NCI-H69 (cell line): Measurements from ENCODE around the gene TMEM147.

ENCODE experiments used
- DNase-seq: peaks from one replicate; lab custom pipeline; 2025; lab: John Stamatoyannopoulos, UW

TMEM147 gene

DNA sequence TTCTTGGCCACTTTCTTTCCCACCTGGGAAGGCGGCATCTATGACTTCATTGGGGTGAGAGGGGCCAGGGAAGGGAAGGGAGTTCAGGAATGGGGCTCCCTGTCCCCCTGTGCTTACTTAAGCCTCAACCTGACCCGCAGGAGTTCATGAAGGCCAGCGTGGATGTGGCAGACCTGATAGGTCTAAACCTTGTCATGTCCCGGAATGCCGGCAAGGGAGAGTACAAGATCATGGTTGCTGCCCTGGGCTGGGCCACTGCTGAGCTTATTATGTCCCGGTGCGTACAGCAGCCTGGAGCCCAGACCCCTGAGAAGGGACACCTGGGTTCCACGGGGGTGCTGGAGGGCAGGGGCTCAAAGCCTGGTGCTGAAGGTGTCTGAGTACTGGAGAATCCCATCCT lies 1.1 kb downstream of the TMEM147 start:
- DNase-seq: no peak

DNA sequence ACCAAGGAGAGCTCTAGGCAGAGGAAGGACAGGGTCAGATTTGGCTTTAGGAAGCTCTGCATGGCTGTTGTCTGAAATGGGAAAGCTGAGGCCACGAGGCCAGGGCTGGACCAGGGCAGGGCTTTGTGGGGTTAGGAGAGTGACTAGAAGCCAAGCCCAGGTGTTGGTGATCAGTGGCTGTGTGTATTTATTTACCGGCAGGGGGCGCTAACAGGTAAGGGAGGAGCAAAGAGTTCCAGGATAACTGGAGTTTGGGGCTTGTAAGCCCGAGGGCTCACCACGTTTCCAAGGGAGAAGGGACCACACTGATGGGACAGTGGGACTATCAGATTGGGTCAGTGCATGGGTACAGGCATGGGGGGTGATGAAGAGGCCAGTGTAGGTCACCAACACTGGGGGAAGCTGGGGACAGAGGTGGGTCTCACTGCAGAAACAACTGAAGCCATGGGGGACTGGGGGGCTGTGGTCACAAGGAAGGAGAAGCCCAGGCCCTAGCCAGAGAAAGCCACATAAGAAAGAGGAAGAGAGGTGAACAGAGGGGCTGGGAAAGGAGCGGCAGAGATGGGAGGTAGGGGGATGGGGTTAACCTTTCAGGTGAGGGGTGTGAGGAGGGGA lies 3.9 kb downstream of the TMEM147 start:
- peak; percentile 89 for DNase-seq

DNA sequence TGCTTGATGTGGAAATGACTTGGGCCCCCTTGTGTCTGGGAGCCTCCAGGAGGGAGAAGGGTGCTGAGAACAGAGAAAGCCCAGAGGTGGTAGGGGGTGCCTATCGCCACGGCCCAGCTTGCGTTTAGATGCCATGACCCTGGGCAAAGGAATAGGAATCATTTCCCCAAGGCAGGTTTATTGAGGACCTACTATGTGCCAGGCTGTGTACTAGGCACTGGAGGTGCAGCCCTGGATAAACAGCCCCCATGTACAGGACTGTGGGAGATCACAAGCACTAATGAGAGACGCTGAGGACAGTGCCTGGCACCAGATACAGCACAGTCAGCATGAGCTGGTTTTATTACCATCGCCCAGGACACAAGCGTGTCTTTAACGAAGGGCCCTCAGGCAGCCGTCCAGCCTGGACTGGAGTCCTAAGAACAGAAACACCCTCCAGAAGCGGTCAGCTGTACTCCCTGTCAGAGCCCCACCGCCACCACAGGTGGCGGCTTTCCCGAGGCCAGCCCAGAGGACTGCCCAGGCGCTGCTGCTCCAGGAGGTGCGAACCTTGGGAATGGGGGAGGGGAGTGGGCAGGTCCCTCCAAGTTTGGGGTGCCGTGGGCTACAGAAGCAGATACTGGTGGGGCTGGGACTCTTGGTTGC lies 4.6 kb downstream of the TMEM147 start:
- DNase-seq: no peak

DNA sequence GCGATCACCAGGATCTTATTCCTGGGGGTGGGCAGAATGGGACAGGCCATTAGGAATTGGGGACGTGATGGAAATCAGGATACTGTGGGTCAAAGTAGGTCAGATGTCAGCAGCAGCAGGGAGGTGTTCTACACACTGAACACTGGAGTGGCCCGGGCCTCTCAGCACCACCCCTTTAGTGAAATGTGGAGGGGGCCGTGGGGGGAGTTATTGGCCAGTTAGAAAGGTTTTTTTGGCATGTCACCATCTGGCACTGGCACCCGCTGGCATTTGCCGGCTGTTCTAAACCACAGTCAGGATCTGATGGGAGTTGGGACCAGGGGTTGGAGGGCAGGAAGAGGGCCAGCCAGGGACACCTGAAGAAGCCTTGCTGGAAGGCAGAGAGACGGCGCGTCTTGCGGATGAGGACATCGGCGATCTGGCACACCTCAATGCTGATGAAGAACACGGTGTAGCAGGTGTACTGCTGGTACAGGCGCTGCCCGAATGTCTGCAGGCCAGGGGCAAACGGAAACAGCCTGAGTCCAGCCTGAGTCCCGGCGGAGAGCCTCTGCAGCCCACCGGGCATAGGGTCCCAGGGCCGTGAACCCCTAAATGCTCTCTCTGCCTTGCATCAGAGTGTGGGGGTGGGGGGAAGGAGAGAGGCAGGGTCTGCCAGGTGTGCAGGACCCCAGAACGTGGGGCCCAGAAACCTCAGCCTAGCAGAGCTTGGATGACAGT lies 5.8 kb downstream of the TMEM147 start:
- no peak for DNase-seq

DNA sequence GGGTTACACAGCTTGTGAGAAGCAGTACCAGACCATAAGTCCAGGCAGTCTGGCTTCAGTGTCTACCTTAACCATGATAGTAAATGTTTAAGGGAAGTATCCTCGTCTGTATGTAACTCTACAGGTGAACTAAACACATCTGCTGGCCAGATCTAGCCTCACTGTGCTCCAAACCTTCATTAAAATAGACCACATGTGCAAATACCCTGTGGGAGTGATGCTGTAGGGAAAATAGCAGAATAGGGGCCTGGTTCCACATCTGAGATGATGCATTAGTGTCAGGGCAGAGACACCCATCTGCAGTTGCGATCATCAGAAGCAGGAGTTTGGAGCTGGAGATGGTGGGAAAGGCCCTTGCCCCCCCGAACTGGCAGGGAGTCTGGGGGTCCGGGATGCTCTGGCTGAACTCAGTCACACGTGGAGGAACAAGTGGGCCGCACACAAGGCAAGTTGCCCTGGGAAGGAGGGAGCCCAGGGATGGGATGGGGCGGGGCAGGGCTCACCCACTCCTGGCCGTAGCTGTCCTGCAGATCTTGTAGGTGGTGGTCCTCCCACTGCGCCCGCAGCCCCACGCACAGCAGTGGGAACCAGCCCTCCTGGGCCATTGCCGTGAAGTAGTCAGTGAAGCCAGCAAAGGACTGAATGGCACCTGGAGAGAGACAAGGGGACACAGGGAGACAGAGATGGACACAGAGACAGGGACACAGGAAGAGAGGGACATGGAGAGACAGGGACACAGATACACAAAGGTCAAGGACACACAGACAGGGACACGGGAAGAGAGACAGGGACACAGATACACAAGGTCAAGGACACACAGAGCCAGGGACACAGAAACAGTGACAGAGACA lies 7.3 kb downstream of the TMEM147 start:
- DNase-seq: no peak

DNA sequence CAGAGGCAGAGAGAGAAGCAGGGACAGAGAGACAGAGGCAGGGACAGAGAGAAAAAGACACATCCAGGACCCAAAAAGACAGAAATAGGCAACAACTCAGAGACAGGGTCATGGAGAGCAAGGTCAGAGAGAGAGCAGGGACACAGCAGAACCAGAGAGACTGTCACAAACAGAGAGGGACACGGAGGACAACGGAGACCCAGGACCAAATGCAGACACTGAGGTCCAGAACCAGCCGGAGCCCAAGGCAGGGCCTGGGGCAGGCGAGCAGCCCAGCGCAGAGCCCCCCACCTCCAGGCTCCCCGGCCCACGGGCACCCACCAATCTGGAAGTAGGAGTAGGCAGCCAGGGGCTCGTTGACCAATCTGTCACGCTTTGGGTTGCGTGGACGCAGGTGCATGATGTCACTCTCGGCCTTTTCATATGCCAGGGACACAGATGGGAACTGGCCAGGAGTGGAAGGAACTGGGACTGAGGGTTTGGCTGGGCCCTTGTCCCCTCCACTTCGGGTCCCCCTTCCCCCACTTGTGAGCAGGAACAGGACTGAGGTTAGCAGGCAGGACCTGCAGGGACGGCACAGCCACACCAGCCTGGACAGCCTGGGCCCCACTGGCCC lies 8.1 kb downstream of the TMEM147 start:
- DNase-seq: no peak

DNA sequence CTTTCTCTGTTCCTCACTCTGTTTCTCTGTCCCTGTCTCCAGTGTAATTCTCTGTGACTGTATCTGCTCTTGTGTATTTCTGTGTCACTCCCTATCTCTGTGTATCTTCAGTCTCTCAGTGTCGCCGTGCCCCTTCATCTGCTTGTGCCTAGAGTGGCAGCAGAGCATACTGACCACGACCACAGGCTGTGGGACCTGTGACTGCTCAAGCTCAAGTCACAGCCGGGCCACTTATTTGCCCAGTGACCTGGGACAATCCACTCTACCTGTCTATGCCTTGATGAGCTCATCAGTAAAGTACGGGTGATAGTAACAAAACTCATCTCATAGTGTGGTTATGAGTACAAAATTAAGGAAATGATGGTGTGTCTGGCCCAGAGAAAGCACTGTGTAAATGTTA lies 8.7 kb downstream of the TMEM147 start:
- no peak for DNase-seq

DNA sequence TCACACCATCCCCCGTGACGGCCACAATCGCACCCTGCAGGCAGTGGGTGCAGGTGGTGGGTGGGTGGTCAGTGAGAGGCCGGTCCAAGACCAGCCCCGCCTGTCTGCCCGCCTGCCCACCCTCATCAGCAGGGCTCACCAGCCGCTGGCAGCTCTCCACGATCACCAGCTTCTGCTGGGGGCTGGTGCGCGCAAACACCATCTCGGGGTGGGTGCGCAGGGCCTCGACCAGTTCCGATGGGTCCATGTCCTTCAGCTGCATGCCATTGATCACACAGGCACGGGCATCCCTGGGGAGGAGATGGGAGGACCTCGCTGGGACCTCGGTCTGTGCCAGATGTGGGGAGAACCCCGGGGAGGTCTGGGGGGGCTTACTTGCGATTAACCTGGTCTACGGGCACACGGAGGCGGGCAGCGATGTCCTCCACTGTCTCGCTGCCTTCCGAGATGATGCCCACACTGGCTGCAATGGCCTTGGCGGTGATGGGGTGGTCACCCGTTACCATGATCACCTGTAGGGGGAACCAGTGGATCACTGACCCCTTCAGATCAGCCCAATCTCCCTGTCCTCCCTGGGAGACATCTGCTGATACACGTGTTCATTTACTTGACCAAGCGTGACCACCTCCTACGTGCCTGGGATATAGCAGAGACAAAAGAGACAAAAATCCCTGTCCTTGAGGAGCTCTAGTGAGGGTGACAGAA lies 10.0 kb downstream of the TMEM147 start:
- peak; percentile 71 for DNase-seq

DNA sequence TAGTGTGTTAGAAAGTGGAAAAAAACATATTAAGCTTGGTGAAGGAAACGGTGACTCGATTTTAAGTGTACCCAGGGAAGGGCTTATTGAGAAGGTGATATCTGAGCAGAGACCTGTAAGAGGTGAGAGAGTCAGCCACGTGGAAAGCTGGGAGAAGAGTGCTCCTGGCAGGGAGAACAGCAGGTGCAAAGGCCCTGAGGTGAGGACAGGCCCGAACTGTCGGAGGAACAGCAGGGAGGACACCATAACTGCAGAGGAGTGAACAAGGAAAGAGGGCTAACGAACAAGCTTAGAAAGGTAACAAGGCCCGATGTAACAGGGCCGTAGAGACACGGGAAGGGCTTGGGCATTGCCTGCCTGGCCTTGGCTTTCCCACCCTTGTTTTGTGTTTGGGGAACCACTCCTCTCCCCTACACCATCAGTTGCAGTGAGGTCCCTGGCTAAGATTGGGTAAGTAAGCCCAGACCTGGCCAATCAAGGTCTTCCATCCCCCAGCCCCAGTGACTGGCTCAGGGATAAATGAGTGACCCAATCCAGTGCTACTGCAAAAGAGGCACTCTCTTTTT lies 10.7 kb downstream of the TMEM147 start:
- no peak for DNase-seq

DNA sequence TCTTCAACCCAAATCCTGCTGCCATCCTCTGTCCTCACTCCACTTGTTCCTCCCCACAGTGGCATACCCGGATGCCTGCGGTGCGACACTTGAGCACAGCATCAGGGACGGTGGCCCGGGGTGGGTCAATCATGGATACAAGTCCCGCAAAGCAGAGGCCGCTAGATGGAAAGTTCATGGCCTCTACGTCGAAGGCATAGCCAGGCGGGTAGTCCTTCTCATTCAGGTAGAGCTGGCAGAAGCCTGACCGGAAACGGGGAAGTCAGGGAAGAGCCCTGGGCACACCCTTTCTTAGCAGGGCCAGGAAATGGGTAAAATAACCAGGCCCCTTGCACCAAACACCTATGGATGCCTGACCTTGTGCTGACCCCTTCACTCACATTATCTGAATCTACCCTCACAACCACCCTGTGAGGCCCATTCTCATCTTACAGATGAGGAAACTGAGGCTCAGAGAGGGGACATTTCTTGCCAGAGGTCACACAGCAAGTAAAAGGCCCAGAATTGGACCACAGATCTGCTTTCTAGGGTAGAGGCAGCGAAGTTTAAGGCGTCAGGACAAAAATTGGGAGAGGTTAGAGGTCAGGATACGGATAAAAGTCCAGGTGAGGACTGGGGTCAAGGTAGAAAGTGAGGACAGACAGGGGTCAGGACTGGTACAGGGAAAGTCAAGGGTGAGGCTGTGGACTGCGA lies 11.6 kb downstream of the TMEM147 start:
- no peak for DNase-seq

DNA sequence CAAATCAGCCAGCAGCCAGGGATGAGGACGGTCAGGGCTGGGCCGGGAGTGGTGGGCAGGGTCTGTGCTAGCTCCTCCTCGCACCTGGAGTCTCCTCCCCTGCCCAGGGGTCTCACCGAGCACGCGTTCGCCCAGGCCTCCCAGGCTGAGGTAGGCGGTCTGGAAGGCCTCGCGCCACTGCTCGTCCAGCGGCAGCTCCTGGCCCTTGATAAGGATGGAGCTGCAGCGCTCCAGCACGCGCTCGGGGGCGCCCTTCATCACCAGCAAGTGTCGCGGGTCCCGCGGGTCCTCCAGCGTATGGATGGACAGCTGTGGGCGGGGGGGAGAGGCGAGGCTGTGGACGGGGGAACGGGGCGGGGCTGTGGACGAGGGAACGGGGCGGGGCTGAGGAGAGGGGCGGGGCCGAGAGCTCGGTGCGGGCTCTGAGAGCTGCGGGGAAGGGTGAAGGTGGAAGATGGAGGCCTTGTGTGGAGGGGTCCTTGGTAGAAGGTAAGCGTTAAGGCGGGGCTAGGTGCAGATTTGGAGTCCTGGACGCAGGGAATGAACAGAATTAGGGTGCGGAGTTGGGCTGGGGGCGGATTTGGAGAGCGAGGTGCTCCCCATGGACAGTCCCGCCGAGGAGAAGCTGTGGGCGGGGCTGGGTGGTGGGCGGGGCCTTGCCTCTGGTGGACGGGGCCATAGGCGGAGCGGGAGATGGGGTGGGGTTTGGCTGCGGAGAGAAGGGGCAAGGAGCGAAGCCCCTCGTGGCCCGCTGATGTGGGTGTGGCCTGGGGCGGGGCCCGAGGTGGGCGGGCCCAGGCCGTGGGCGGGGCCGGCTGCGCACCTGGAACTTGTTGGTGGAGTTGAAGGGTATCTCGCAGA lies 12.3 kb downstream of the TMEM147 start:
- peak; percentile 81 for DNase-seq

DNA sequence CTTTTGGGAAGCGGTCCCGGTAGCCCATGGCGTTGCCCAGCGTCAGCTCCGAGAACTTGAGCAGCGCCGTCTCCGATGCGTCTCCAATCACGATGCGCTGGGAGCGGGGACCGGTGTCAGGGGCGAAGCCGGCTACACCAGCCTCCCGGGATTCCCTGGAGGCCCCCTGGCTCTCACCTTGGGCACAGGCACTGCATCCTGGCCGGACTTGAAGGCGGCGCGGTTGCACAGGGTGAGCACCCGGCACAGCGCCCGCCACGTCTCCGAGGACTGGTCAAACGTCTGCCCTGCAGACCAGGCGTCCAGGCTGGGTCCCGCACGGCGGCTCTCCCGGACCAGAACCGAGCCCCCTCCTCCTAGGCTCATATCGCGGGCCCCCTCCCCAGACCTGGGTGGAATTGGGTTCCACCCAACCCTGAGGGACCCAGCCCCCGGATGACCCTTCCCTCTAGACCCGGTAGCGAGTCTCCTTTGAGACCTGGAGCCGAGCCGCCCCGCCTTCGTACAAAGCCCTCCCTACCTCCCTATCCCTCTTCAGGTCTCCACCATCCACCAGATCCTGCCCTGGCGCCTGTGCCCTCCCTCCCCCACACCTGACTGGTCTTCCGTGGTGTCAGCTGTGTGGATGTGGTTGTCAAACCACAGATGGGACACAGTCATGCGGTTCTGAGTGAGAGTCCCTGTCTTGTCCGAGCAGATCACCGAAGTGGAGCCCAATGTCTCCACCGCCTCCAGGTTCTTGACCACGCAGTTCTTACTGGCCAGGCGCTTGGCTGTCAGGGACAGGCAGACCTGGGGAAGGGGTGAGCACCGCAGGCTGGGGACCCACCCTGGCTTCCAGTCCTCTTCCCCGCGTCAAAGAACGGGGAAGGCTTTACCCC lies 13.2 kb downstream of the TMEM147 start:
- DNase-seq: no peak

DNA sequence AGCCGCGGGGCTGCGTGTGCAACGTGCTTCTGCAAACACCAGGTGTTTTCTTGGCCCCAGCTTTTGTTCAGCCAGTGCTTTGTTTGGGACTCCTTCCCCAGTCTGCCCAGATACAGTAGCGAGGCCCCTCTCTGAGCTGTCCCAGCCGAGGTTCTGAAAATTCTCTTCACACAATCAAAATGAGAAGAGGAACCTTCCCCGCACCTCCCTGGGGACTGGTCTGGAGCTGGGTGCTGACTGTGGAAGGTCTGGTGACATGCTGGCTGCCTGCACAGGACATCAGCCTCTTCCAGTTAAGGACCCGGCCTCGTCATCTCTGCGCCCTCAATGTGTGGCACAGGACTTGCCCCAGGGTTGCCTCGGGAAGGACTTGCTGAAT lies 13.8 kb downstream of the TMEM147 start:
- DNase-seq: no peak

DNA sequence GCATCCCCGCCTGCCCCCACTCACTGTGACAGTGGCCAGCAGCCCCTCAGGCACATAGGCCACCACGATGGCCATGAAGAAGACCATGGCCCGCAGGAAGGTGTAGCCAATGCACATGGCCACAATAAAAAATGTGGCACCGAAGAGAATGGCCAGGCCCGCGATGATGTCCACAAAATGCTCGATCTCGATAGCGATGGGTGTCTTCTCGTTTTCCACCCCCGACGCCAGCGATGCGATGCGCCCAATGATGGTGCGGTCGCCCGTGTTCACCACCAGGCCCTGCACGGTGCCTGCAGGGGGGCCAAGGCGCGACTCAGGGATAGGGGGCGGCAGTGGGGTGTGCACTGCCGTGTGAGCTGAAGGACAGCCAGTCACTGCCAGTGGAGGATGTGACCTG lies 14.4 kb downstream of the TMEM147 start:
- no peak for DNase-seq

DNA sequence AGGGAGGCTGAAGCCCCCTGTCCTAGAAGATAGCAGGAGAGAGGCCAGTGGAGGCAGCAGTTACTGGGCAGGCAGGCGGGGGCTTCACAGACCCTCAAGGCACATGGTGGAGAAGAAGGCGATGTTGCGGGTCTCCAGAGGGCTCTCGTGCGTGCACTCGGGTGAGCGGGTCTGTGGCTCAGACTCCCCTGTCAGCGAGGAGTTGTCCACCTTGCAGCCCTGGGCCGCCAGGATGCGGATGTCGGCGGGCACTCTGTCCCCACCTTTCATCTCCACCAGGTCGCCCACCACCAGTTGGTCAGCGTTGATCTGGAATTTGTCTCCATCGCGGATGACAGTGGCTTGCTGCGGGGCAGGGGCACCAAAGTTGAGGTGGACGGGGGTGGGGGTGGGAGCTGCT lies 14.8 kb downstream of the TMEM147 start:
- no peak for DNase-seq

DNA sequence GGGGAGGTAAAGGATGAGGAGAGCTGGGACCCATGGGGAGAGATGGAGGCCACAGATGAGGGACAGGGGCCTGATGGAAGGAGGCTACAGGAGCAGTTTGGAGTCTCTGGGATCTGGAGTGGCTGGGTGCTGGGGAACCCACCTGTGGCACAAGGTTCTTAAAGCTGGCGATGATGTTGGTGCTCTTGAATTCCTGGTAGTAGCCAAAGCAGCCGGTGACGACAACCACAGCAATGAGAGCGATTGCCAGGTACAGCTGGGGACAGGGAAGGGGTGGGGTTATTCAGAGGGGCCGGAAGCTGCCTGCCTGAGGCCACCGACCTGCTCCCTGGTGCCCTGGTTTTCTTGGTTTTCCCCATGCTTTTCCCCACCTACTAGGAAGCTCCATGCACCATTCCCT lies 15.3 kb downstream of the TMEM147 start:
- no peak for DNase-seq

DNA sequence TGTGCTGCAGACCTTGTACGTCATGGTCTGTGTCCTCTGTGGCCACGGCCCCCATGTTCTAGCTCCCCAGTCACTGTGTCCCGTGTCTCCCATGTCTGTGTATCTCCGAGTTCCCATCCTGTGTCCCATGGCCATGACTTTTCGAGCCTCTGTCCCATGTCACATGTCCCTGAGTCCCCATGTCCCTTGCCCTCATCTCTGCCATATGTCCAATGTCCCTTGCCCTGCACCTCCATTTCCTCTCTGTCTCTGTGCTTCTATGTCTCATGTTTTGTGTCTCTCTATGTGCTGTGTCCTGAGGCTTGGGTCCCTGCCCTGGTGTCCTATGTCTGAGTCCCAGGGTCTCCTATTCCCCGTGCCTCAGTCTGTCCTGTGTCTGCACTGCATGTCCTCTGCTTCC lies 16.0 kb downstream of the TMEM147 start:
- no peak for DNase-seq

DNA sequence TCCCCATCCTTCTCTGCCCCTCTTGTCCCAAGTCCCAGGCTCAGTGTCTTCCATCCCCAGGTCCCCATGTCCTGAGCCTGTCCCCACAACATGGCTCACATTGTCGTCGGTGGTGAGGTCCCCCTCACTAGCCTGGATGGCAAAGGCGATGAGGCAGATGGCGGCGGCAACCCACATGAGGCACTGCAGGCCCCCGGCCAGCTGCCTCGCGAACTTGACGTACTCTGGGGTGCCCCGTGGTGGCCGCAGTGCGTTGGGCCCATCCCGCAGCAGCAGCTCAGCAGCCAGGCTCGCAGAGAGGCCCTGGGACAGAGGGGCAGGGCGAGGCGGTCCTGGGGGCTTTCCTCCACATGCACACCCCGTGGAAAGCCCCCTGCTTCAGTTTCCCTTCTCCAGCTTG lies 16.9 kb downstream of the TMEM147 start:
- no peak for DNase-seq

DNA sequence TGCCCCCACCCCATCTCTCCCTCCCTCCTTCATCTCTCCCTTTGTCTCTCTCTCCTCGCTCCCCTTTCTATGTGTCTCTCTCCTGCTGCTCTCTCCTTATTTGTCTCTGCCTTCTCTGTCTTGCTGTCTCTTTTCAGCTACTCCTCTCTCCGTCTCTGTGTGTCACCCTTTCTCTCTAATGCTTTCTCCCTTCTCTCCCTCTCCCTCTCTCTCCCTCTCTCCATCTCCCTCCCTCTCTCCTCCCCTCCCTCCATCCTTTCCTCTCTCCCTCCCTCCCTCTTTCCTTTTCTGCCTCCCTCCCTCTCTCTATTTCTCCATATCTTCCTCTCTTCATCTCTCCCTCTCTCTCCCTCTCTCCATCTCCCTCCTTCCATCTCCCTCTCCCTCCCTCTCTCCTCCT lies 17.4 kb downstream of the TMEM147 start:
- DNase-seq: no peak
